Endothelial cell of umbilical vein (primary cell): ENCODE results near the gene KPRP. TPM values are rescaled to one million over a fixed set of nuclear protein-coding genes. Genes with fewer than 3 reads are reported as not detected.

ENCODE experiments used
- BruUV-seq: library from RNA; stranded (reverse); fragments of 400-500 nt; replicated peaks from 2 replicates; lab custom pipeline; 2021; lab: Mats Ljungman, UMichigan
- CTCF ChIA-PET: fragments of 300-600, 350-600 bp; sonication (Branson Sonifier 250); formaldehyde crosslinking; loops from one replicate; lab custom pipeline; 2021; ENCODE audit warnings: antibody characterized with exemption, inconsistent platforms; lab: Charles Lee
- POLR2A ChIA-PET: fragments of 300-600, 350-600 bp; sonication (Branson Sonifier 250); formaldehyde crosslinking; loops from one replicate; lab custom pipeline; 2021; ENCODE audit warnings: antibody characterized with exemption, inconsistent platforms; lab: Charles Lee
- DNase-seq: peaks from one replicate; pipeline ENCODE4 v3.0.0-alpha.2; 2011; ENCODE audit warnings: low read depth, low spot score
- FAIRE-seq: peaks from 2 replicates; lab custom pipeline; 2011; peaks lifted over from hg19 to GRCh38; lab: Jason Lieb, UNC
- H2AFZ ChIP-seq: 2 replicates; pipeline ENCODE4 v1.6.0; 2012; ENCODE audit warnings: low read depth, low read length, control low read depth, inconsistent platforms
- H3K27ac ChIP-seq: 2 replicates; pipeline ENCODE4 v1.5.1; 2011; ENCODE audit warnings: low read depth, mild to moderate bottlenecking, control low read depth, low read length, moderate library complexity; ENCODE audit not compliant: insufficient read depth
- H3K27me3 ChIP-seq, 2 experiments: 2 replicates each; pipeline versions ENCODE4 v1.6.0 to v1.6.1; 2011; ENCODE audit warnings: low read length in 2 of 2, mixed read lengths in 1 of 2; ENCODE audit not compliant: control insufficient read depth in 2 of 2, insufficient read depth in 2 of 2
- H3K36me3 ChIP-seq, 2 experiments: 2 replicates in 1 of 2; 3 replicates in 1 of 2; pipeline ENCODE4 v1.5.1; 2011; ENCODE audit warnings: low read length in 2 of 2, mild to moderate bottlenecking in 1 of 2, moderate library complexity in 1 of 2; ENCODE audit not compliant: control insufficient read depth in 2 of 2, insufficient read depth in 2 of 2; ENCODE audit errors: extremely low read depth in 1 of 2
- H3K4me1 ChIP-seq: 3 replicates; pipeline ENCODE4 v1.5.1; 2011; ENCODE audit warnings: mild to moderate bottlenecking, low read length; ENCODE audit not compliant: control insufficient read depth, insufficient read depth; ENCODE audit errors: extremely low read depth
- H3K4me2 ChIP-seq: 2 replicates; pipeline ENCODE4 v1.6.1; 2011; ENCODE audit warnings: low read length, control low read depth, mixed read lengths; ENCODE audit not compliant: insufficient read depth
- H3K4me3 ChIP-seq, 3 experiments: fragments of 200-600 bp in 1 of 3; sonication (generic), shearing (Covaris generic) in 1 of 3; replicated peaks in 1 of 3; 2 replicates each; pipeline ENCODE4 v1.5.1; 2011 to 2016; ENCODE audit warnings: control low read depth in 3 of 3, low read length in 3 of 3, mild to moderate bottlenecking in 2 of 3, inconsistent platforms in 1 of 3, low read depth in 1 of 3, moderate library complexity in 1 of 3; ENCODE audit not compliant: insufficient read depth in 1 of 3
- H3K79me2 ChIP-seq: 2 replicates; pipeline ENCODE4 v1.6.0; 2012; ENCODE audit warnings: low read length, inconsistent platforms; ENCODE audit not compliant: control insufficient read depth, insufficient read depth
- H3K9ac ChIP-seq: replicated peaks from 2 replicates; pipeline ENCODE3; 2011; ENCODE audit warnings: low read length, control low read depth; ENCODE audit not compliant: insufficient read depth; ENCODE audit errors: extremely low read depth
- H3K9me1 ChIP-seq: replicated peaks from 3 replicates; pipeline ENCODE4 v1.6.0; 2011; ENCODE audit warnings: mild to moderate bottlenecking, low read length; ENCODE audit not compliant: control insufficient read depth, insufficient read depth; ENCODE audit errors: extremely low read depth
- H3K9me3 ChIP-seq: replicated peaks from 2 replicates; pipeline ENCODE4 v1.5.1; 2012; ENCODE audit warnings: low read length, inconsistent platforms; ENCODE audit not compliant: control insufficient read depth, insufficient read depth
- H4K20me1 ChIP-seq: replicated peaks from 2 replicates; pipeline ENCODE3; 2011; ENCODE audit warnings: mild to moderate bottlenecking, low read length; ENCODE audit not compliant: control insufficient read depth, insufficient read depth; ENCODE audit errors: extremely low read depth
- EZH2 ChIP-seq: IDR thresholded peaks from 2 replicates; pipeline ENCODE4 v1.6.1; 2012; ENCODE audit warnings: borderline replicate concordance, low read depth, mild to moderate bottlenecking, moderate library complexity, low read length, inconsistent platforms; ENCODE audit not compliant: severe bottlenecking
- FOS ChIP-seq: IDR thresholded peaks from 2 replicates; pipeline ENCODE4 v1.6.1; 2011; ENCODE audit warnings: mild to moderate bottlenecking, low read length, moderate library complexity, borderline replicate concordance; ENCODE audit not compliant: insufficient read depth
- GATA2 ChIP-seq: IDR thresholded peaks from 2 replicates; pipeline ENCODE4 v1.7.0; 2011; ENCODE audit warnings: low read depth, mild to moderate bottlenecking, moderate library complexity, mixed read lengths, low read length; ENCODE audit not compliant: insufficient read length, insufficient read depth
- JUN ChIP-seq: IDR thresholded peaks from 2 replicates; pipeline ENCODE4 v1.6.1; 2011; ENCODE audit warnings: borderline replicate concordance, low read depth; ENCODE audit not compliant: insufficient read length, insufficient read depth
- MYC ChIP-seq: IDR thresholded peaks from one replicate; pipeline ENCODE4 v1.6.1; 2011; ENCODE audit warnings: mild to moderate bottlenecking, low read depth, low read length
- POLR2A ChIP-seq: IDR thresholded peaks from 2 replicates; pipeline ENCODE4 v1.6.1; 2012; ENCODE audit warnings: low read depth, mild to moderate bottlenecking, control low read depth, low read length
- POLR2AphosphoS5 ChIP-seq: IDR thresholded peaks from 2 replicates; pipeline ENCODE4 v1.6.1; 2012; ENCODE audit warnings: low read depth, mild to moderate bottlenecking, control low read depth, low read length, moderate library complexity; ENCODE audit not compliant: insufficient read depth
- dilution Hi-C: fragments of 300-500 bp; cut with MboI; formaldehyde crosslinking; loops from one replicate; pipeline ENCODE4 v1.15.0; 2019; ENCODE audit warnings: low sequenced_read_pairs; ENCODE audit not compliant: extremely low pct_ligation_motif_present
- intact Hi-C: fragments of 100-400 bp; cut with micrococcal nuclease; formaldehyde crosslinking; loops from one replicate; pipeline ENCODE4 v1.10.0; 2022
- polyA plus RNA-seq, 4 experiments: library from polyadenylated mRNA; depleted of rRNA in 3 of 4; stranded (reverse) in 3 of 4; unstranded in 1 of 4; fragments of >200 nt; gene quantifications; 2 replicates each; pipeline versions ENCODE4 v1.2.1 to v1.2.3, GENCODE V29; 2011 to 2012; ENCODE audit warnings: missing spikeins in 1 of 4
- total RNA-seq: library from RNA; stranded (reverse); gene quantifications from 2 replicates; pipeline ENCODE4 v1.2.3, GENCODE V29; 2021
- TF ChIP-seq, protein P1 (sequence below): IDR thresholded peaks from 2 replicates; pipeline ENCODE4 v1.6.1; 2011; ENCODE audit not compliant: insufficient read depth, insufficient read length
- TF ChIP-seq, protein P2 (sequence below), 2 donors: IDR thresholded peaks; 1 replicate in 1 of 2; 2 replicates in 1 of 2; pipeline ENCODE4 v1.5.1; 2011; ENCODE audit warnings: low read length in 2 of 2, mild to moderate bottlenecking in 2 of 2, moderate library complexity in 2 of 2, control low read depth in 1 of 2, inconsistent platforms in 1 of 2, low read depth in 1 of 2; ENCODE audit not compliant: insufficient read depth in 1 of 2; ENCODE audit errors: extremely low read depth in 1 of 2

KPRP gene
- total and polyA plus RNA-seq, 2 donors (not counting 3 experiments of a cell fraction or from before 2014, with no cell fraction given): not detected

DNA sequence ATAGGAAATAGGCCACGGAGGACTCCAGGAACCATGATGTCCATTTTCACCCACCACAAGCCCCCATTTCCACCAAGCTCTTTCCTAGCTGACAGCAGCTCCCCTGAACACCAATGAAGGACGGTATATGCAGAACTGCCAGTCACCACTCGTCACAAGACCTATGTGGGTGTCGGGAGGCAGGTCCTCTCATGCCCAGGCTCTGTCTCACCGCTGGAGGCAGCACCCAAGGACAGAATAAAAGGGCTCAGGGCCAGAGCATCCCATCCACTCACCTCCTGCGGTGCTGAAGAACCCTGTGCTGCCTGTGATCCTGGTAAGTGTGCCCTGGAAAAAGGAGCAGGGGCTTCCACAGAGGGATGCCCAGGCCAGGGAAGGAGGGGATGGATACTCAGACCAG is 17.1 kb downstream of the KPRP start, which contains the start of gene LCE1F:
Gene LCE1F, plus strand, starts transcription at position 266 of the 400 bp plus-strand sequence. CDS start 1,232 bp downstream, outside the sequence.
- BruUV-seq: no TSS peak
- dilution Hi-C loops: no loop called here
- H2AFZ ChIP-seq: no peak within 1 kb of the TSS
- no peaks in the 10 kb centered on the region for H3K36me3 ChIP-seq
- ChIA-PET CTCF (no interaction called here), POLR2A (no interaction called here)
- H3K27ac ChIP-seq: no peak within 1 kb of the TSS
- H4K20me1 ChIP-seq: no peaks in the 10 kb centered on the region
- FAIRE-seq: no peak
- no peaks in the 10 kb centered on the region for H3K9me3 ChIP-seq
- intact Hi-C loops: no loop called here
- H3K4me3 ChIP-seq: no peak within 1 kb of the TSS
- no peaks in the 10 kb centered on the region for H3K4me1 ChIP-seq
- no peaks in the 10 kb centered on the region for H3K79me2 ChIP-seq
- no peak within 1 kb of the TSS for H3K4me2 ChIP-seq
- no peak within 1 kb of the TSS for H3K9ac ChIP-seq
- H3K9me1 ChIP-seq: no peaks in the 10 kb centered on the region
- no peaks in the 10 kb centered on the region for H3K27me3 ChIP-seq
- no peak for DNase-seq
- TF ChIP-seq FOS (no peak), JUN (no peak), EZH2 (no peak), POLR2AphosphoS5 (no peak), POLR2A (no peak), MYC (no peak), GATA2 (no peak)
- TF ChIP-seq, protein P1, sequence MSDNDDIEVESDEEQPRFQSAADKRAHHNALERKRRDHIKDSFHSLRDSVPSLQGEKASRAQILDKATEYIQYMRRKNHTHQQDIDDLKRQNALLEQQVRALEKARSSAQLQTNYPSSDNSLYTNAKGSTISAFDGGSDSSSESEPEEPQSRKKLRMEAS: no peak
- TF ChIP-seq, protein P2, sequence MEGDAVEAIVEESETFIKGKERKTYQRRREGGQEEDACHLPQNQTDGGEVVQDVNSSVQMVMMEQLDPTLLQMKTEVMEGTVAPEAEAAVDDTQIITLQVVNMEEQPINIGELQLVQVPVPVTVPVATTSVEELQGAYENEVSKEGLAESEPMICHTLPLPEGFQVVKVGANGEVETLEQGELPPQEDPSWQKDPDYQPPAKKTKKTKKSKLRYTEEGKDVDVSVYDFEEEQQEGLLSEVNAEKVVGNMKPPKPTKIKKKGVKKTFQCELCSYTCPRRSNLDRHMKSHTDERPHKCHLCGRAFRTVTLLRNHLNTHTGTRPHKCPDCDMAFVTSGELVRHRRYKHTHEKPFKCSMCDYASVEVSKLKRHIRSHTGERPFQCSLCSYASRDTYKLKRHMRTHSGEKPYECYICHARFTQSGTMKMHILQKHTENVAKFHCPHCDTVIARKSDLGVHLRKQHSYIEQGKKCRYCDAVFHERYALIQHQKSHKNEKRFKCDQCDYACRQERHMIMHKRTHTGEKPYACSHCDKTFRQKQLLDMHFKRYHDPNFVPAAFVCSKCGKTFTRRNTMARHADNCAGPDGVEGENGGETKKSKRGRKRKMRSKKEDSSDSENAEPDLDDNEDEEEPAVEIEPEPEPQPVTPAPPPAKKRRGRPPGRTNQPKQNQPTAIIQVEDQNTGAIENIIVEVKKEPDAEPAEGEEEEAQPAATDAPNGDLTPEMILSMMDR (IDR thresholded peaks at IDR 0.05; ENCODE audit: extremely low read depth in 1 of 2, insufficient read depth in 1 of 2, low read depth in 1 of 2, low read length in 2 of 2): no peak
